ENCODE measurements around the gene UNK. TPM values are rescaled to one million over a fixed set of nuclear protein-coding genes. Genes with fewer than 3 reads are reported as not detected.

UNK gene
- total and polyA plus RNA-seq, 9 of the 15 experiments (the other 6 are each of a cell fraction or from before 2014, with no cell fraction given): 12.8 to 38.6 (median 24.8) TPM

DNA sequence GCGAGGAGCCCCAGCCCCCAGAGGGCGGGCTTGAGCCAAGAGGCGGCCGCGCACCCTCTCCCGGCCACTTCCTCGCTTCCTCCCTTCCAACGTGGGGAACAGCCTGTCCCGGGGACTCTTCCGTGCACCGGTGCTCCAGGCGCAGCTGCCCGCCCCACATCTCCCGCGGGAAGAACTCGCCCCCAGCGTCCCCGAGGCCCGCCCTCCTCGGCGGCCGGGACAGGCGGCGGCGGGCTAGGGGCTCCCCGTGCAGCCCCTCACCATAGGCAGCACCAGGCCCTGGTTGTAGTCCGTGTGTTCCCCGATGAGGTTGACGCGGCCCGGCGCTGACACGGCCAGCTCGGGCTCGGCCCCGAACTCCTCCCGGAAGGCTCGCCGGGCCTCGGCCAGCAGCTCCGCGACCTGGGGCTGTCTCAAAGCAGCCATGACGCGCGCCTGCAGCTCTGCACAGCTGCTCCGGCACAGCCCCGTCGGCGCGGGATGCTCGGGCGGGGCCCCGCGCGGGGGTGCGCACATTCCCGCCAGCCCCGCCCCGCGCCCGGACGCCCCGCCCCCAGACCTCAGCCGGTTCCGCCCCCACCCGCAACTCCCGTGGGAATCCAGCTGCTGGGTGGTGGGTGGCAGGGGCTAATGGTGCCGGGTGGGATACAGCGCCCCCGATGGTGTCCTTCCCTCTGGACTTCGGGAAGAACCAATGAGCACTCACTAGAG lies 19.7 kb upstream of the UNK start, which contains the start of gene GALK1 (continued):
- TF ChIP-seq, protein P1, sequence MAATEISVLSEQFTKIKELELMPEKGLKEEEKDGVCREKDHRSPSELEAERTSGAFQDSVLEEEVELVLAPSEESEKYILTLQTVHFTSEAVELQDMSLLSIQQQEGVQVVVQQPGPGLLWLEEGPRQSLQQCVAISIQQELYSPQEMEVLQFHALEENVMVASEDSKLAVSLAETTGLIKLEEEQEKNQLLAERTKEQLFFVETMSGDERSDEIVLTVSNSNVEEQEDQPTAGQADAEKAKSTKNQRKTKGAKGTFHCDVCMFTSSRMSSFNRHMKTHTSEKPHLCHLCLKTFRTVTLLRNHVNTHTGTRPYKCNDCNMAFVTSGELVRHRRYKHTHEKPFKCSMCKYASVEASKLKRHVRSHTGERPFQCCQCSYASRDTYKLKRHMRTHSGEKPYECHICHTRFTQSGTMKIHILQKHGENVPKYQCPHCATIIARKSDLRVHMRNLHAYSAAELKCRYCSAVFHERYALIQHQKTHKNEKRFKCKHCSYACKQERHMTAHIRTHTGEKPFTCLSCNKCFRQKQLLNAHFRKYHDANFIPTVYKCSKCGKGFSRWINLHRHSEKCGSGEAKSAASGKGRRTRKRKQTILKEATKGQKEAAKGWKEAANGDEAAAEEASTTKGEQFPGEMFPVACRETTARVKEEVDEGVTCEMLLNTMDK (IDR thresholded peaks at IDR 0.05; ENCODE audit: borderline replicate concordance, insufficient read depth, low read depth, low read length, poor library complexity, severe bottlenecking): no peak
- TF ChIP-seq PPARD (CRISPR knock-in tag; IDR thresholded peaks at IDR 0.05): no peak
- TF ChIP-seq RBM15 (IDR thresholded peaks at IDR 0.05; ENCODE audit: insufficient read depth, low read length): no peak
- TF ChIP-seq TRIM28 (IDR thresholded peaks at IDR 0.05): no peak
- no peak for TF ChIP-seq GATAD2B (IDR thresholded peaks at IDR 0.05; ENCODE audit: borderline replicate concordance)
- TF ChIP-seq ZNF146 (CRISPR knock-in tag; IDR thresholded peaks at IDR 0.05; ENCODE audit: unreplicated experiment): no peak
- no peak for TF ChIP-seq CHCHD3 (CRISPR knock-in tag; IDR thresholded peaks at IDR 0.05)
- TF ChIP-seq ZNF77 (CRISPR knock-in tag; IDR thresholded peaks at IDR 0.05): no peak
- TF ChIP-seq FUS (optimal IDR thresholded peaks at IDR 0.05; ENCODE audit: low read depth, low read length): no peak
- no peak for TF ChIP-seq ZNF324 (CRISPR knock-in tag; IDR thresholded peaks at IDR 0.05)
- TF ChIP-seq POLR2B (IDR thresholded peaks at IDR 0.05; ENCODE audit: low read depth, partially characterized antibody): peak; percentile 32
- no peak for TF ChIP-seq ETV6 (IDR thresholded peaks at IDR 0.05; ENCODE audit: borderline replicate concordance in 1 of 2, low read depth in 2 of 2, low read length in 1 of 2)
- TF ChIP-seq ETV6 (CRISPR knock-in tag; IDR thresholded peaks at IDR 0.05; ENCODE audit: borderline replicate concordance): no peak
- TF ChIP-seq HNRNPL (IDR thresholded peaks at IDR 0.05; ENCODE audit: low read depth, low read length): no peak
- no peak for TF ChIP-seq JUN (IDR thresholded peaks at IDR 0.05; ENCODE audit: borderline replicate concordance, low read depth, low read length)
- no peak for TF ChIP-seq JUN (CRISPR knock-in tag; IDR thresholded peaks at IDR 0.05; ENCODE audit: borderline replicate concordance)
- no peak for TF ChIP-seq NFIX (CRISPR knock-in tag; IDR thresholded peaks at IDR 0.05; ENCODE audit: low read depth)
- TF ChIP-seq, protein P2, sequence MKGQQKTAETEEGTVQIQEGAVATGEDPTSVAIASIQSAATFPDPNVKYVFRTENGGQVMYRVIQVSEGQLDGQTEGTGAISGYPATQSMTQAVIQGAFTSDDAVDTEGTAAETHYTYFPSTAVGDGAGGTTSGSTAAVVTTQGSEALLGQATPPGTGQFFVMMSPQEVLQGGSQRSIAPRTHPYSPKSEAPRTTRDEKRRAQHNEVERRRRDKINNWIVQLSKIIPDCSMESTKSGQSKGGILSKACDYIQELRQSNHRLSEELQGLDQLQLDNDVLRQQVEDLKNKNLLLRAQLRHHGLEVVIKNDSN (CRISPR knock-in tag; IDR thresholded peaks at IDR 0.05): no peak
- TF ChIP-seq, protein P3, sequence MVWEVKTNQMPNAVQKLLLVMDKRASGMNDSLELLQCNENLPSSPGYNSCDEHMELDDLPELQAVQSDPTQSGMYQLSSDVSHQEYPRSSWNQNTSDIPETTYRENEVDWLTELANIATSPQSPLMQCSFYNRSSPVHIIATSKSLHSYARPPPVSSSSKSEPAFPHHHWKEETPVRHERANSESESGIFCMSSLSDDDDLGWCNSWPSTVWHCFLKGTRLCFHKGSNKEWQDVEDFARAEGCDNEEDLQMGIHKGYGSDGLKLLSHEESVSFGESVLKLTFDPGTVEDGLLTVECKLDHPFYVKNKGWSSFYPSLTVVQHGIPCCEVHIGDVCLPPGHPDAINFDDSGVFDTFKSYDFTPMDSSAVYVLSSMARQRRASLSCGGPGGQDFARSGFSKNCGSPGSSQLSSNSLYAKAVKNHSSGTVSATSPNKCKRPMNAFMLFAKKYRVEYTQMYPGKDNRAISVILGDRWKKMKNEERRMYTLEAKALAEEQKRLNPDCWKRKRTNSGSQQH (CRISPR knock-in tag; IDR thresholded peaks at IDR 0.05): no peak
- TF ChIP-seq HOXB6 (CRISPR knock-in tag; IDR thresholded peaks at IDR 0.05; ENCODE audit: borderline replicate concordance): no peak
- TF ChIP-seq FOS (IDR thresholded peaks at IDR 0.05; ENCODE audit: extremely low read depth, insufficient read length): no peak
- no peak for TF ChIP-seq FOXP1 (CRISPR knock-in tag; IDR thresholded peaks at IDR 0.05)
